OCI-LY3 (cell line): ENCODE measurements around the gene C5orf24.

Source experiments
- CTCF ChIP-seq: fragments of 200-600, 300-600 bp; sonication (generic); IDR thresholded peaks from 2 replicates; pipeline ENCODE4 v1.5.1; 2014; ENCODE audit warnings: antibody characterized with exemption, low read length, low read depth
- EZH2phosphoT487 ChIP-seq: fragments of 200-600 bp; shearing (Covaris generic); IDR thresholded peaks from 2 replicates; pipeline ENCODE4 v1.6.1; 2018; ENCODE audit warnings: antibody characterized with exemption, mixed run types, low read depth

GRCh38 chr5:134873987-134874830, 28.4 kb downstream of the C5orf24 start, which contains the start of gene TXNDC15:
- TF ChIP-seq CTCF: no peak
- TF ChIP-seq EZH2phosphoT487: no peak
